ENCODE measurements around the gene BTNL8.
A peak's percentile ranks its signal among the peaks of the same experiment; 100 is the strongest.

BTNL8 gene

GRCh38 chr5:180860273-180860886, 38.6 kb upstream of the BTNL8 start:
- peak; percentile 58 for DNase-seq (ENCODE audit: low read depth, low spot score)
- Histone ChIP-seq H3K36me3 (ENCODE audit: insufficient read depth, insufficient read length, low read length) (peaks cover 16% of the 10 kb centered on the region), H3K9me3 (ENCODE audit: insufficient read depth, low read length) (no peaks in the 10 kb centered on the region), H3K4me1 (ENCODE audit: insufficient read depth, insufficient read length) (peaks cover 2% of the 10 kb centered on the region), H3K27me3 (ENCODE audit: insufficient read depth, insufficient read length) (no peaks in the 10 kb centered on the region), H3K4me3 (ENCODE audit: insufficient read length, low read depth) (peak overlapping the region; percentile 78), H3K9ac (ENCODE audit: insufficient read length, low read depth) (peak overlapping the region; percentile 92)
- no peak for TF ChIP-seq SUZ12 (IDR thresholded peaks at IDR 0.05; ENCODE audit: extremely low read depth, insufficient read depth, insufficient read length)
- no peak for TF ChIP-seq ZNF274 (IDR thresholded peaks at IDR 0.05; ENCODE audit: low read depth, low read length)
- no peak for TF ChIP-seq YY1 (IDR thresholded peaks at IDR 0.05; ENCODE audit: insufficient read depth, insufficient read length)

GRCh38 chr5:180860887-180861822, 37.8 kb upstream of the BTNL8 start, which contains the start of gene ZFP62:
Gene ZFP62 (minus strand): TSS chr5:180861276. CDS start chr5:180861219, 57 bp downstream.
- Histone ChIP-seq H3K9me3 (ENCODE audit: insufficient read depth, low read length) (no peaks in the 10 kb centered on the region), H3K36me3 (ENCODE audit: insufficient read depth, insufficient read length, low read length) (peaks cover 9% of the 10 kb centered on the region), H3K9ac (ENCODE audit: insufficient read length, low read depth) (peak within 1 kb of the TSS; percentile 92), H3K27me3 (ENCODE audit: insufficient read depth, insufficient read length) (no peaks in the 10 kb centered on the region), H3K4me3 (ENCODE audit: insufficient read length, low read depth) (peak within 1 kb of the TSS; percentile 78), H3K4me1 (ENCODE audit: insufficient read depth, insufficient read length) (peaks cover 2% of the 10 kb centered on the region)
- peak; percentile 81 for DNase-seq (ENCODE audit: low read depth, low spot score)
- TF ChIP-seq SUZ12 (IDR thresholded peaks at IDR 0.05; ENCODE audit: extremely low read depth, insufficient read depth, insufficient read length) (no peak), YY1 (IDR thresholded peaks at IDR 0.05; ENCODE audit: insufficient read depth, insufficient read length) (no peak), ZNF274 (IDR thresholded peaks at IDR 0.05; ENCODE audit: low read depth, low read length) (no peak)

GRCh38 chr5:180862645-180863044, 36.3 kb upstream of the BTNL8 start:
- H3K9ac ChIP-seq (ENCODE audit: insufficient read length, low read depth) = no peak overlapping the region
- peaks cover 3% of the 10 kb centered on the region for H3K36me3 ChIP-seq (ENCODE audit: insufficient read depth, insufficient read length, low read length)
- no peak overlapping the region for H3K4me3 ChIP-seq (ENCODE audit: insufficient read length, low read depth)
- H3K4me1 ChIP-seq (ENCODE audit: insufficient read depth, insufficient read length) = peaks cover 2% of the 10 kb centered on the region
- DNase-seq (ENCODE audit: low read depth, low spot score) = no peak
- H3K27me3 ChIP-seq (ENCODE audit: insufficient read depth, insufficient read length) = no peaks in the 10 kb centered on the region
- no peaks in the 10 kb centered on the region for H3K9me3 ChIP-seq (ENCODE audit: insufficient read depth, low read length)
- TF ChIP-seq ZNF274 (IDR thresholded peaks at IDR 0.05; ENCODE audit: low read depth, low read length) (no peak), YY1 (IDR thresholded peaks at IDR 0.05; ENCODE audit: insufficient read depth, insufficient read length) (no peak), SUZ12 (IDR thresholded peaks at IDR 0.05; ENCODE audit: extremely low read depth, insufficient read depth, insufficient read length) (no peak)

- no peak for DNase-seq (ENCODE audit: low read depth, low spot score)
- no peaks in the 10 kb centered on the region for H3K9me3 ChIP-seq (ENCODE audit: insufficient read depth, low read length)
- TF ChIP-seq YY1 (IDR thresholded peaks at IDR 0.05; ENCODE audit: insufficient read depth, insufficient read length) (no peak), ZNF274 (IDR thresholded peaks at IDR 0.05; ENCODE audit: low read depth, low read length) (no peak), SUZ12 (IDR thresholded peaks at IDR 0.05; ENCODE audit: extremely low read depth, insufficient read depth, insufficient read length) (no peak)
- no peak overlapping the region for H3K9ac ChIP-seq (ENCODE audit: insufficient read length, low read depth)
- H3K27me3 ChIP-seq (ENCODE audit: insufficient read depth, insufficient read length) = no peaks in the 10 kb centered on the region
- H3K36me3 ChIP-seq (ENCODE audit: insufficient read depth, insufficient read length, low read length) = no peaks in the 10 kb centered on the region
- peaks cover 2% of the 10 kb centered on the region for H3K4me1 ChIP-seq (ENCODE audit: insufficient read depth, insufficient read length)
- no peak overlapping the region for H3K4me3 ChIP-seq (ENCODE audit: insufficient read length, low read depth)
These were observed 32.8 kb upstream of the BTNL8 start for GRCh38 chr5:180865981-180866695.

- Histone ChIP-seq H3K27me3 (ENCODE audit: insufficient read depth, insufficient read length) (no peaks in the 10 kb centered on the region), H3K36me3 (ENCODE audit: insufficient read depth, insufficient read length, low read length) (no peaks in the 10 kb centered on the region), H3K4me1 (ENCODE audit: insufficient read depth, insufficient read length) (peaks cover 2% of the 10 kb centered on the region), H3K9ac (ENCODE audit: insufficient read length, low read depth) (no peak overlapping the region), H3K4me3 (ENCODE audit: insufficient read length, low read depth) (no peak overlapping the region), H3K9me3 (ENCODE audit: insufficient read depth, low read length) (no peaks in the 10 kb centered on the region)
- DNase-seq (ENCODE audit: low read depth, low spot score) = no peak
- TF ChIP-seq ZNF274 (IDR thresholded peaks at IDR 0.05; ENCODE audit: low read depth, low read length) (no peak), YY1 (IDR thresholded peaks at IDR 0.05; ENCODE audit: insufficient read depth, insufficient read length) (no peak), SUZ12 (IDR thresholded peaks at IDR 0.05; ENCODE audit: extremely low read depth, insufficient read depth, insufficient read length) (no peak)
These were observed 32.0 kb upstream of the BTNL8 start for GRCh38 chr5:180866985-180867384.

- Histone ChIP-seq H3K27me3 (ENCODE audit: insufficient read depth, insufficient read length) (no peaks in the 10 kb centered on the region), H3K4me1 (ENCODE audit: insufficient read depth, insufficient read length) (peaks cover under 1% of the 10 kb centered on the region), H3K9ac (ENCODE audit: insufficient read length, low read depth) (no peak overlapping the region), H3K4me3 (ENCODE audit: insufficient read length, low read depth) (no peak overlapping the region), H3K9me3 (ENCODE audit: insufficient read depth, low read length) (no peaks in the 10 kb centered on the region), H3K36me3 (ENCODE audit: insufficient read depth, insufficient read length, low read length) (no peaks in the 10 kb centered on the region)
- peak; percentile 68 for DNase-seq (ENCODE audit: low read depth, low spot score)
- TF ChIP-seq YY1 (IDR thresholded peaks at IDR 0.05; ENCODE audit: insufficient read depth, insufficient read length) (no peak), SUZ12 (IDR thresholded peaks at IDR 0.05; ENCODE audit: extremely low read depth, insufficient read depth, insufficient read length) (no peak), ZNF274 (IDR thresholded peaks at IDR 0.05; ENCODE audit: low read depth, low read length) (no peak)
These were observed 30.0 kb upstream of the BTNL8 start for GRCh38 chr5:180868960-180869359.

Measured in NT2/D1 (cell line).